Esophagus (tissue), 2 donors: ENCODE measurements around the gene NDUFAF8. TPM values are rescaled to one million over a fixed set of nuclear protein-coding genes. Genes with fewer than 3 reads are reported as not detected.

Experiments used
- H3K27ac ChIP-seq, 2 donors: one replicate each; pipeline ENCODE4 v1.5.1; 2013; ENCODE audit warnings: low read depth in 2 of 2, mild to moderate bottlenecking in 2 of 2, inconsistent platforms in 1 of 2, low read length in 1 of 2, moderate library complexity in 1 of 2
- H3K27me3 ChIP-seq, 2 donors: one replicate each; pipeline ENCODE4 v1.6.1; 2013; ENCODE audit warnings: low read length in 2 of 2, control low read depth in 1 of 2, mild to moderate bottlenecking in 1 of 2; ENCODE audit not compliant: insufficient read depth in 2 of 2, control insufficient read depth in 1 of 2
- H3K36me3 ChIP-seq, 2 donors: one replicate each; pipeline ENCODE4 v1.6.1; 2013; ENCODE audit warnings: low read length in 1 of 2; ENCODE audit not compliant: control insufficient read depth in 2 of 2, insufficient read depth in 2 of 2
- H3K4me1 ChIP-seq, 2 donors: one replicate each; pipeline ENCODE4 v1.6.1; 2013; ENCODE audit warnings: low read length in 1 of 2; ENCODE audit not compliant: control insufficient read depth in 2 of 2, insufficient read depth in 2 of 2
- H3K4me3 ChIP-seq, 2 donors: one replicate each; pipeline ENCODE4 v1.5.1; 2013; ENCODE audit warnings: low read length in 2 of 2, mild to moderate bottlenecking in 2 of 2, low read depth in 1 of 2, moderate library complexity in 1 of 2
- H3K9me3 ChIP-seq, 2 donors: one replicate each; pipeline ENCODE4 v1.6.1; 2013; ENCODE audit warnings: mild to moderate bottlenecking in 2 of 2, low read depth in 1 of 2, low read length in 1 of 2, moderate library complexity in 1 of 2; ENCODE audit not compliant: control insufficient read depth in 2 of 2, insufficient read depth in 1 of 2
- WGBS, 2 donors: extraction: QIAGEN DNeasy Blood & Tissue Kit; methylation state at CpG; one replicate each; pipeline ENCODE4 v1.1.7; 2013; 5-methylcytosine and 5-hydroxymethylcytosine counted together
- polyA plus RNA-seq, 2 donors: library from polyadenylated mRNA; stranded (reverse); fragments of 200-250 nt; gene quantifications; one replicate each; pipeline ENCODE4 v1.2.3, GENCODE V29; 2013
- donor health status: healthy with polysubstance abuse.
- donor health status: Bipolar disorder and iron deficiency.

Gene NDUFAF8
- polyA plus RNA-seq, 2 donors = 34.0 to 37.1 TPM

GRCh38 chr17:81256616-81257015 lies 17.5 kb downstream of the NDUFAF8 start:
- H3K4me1 ChIP-seq = peaks cover 0 to 7% of the 10 kb centered on the region in 2 donors
- no peak overlapping the region for H3K4me3 ChIP-seq
- H3K36me3 ChIP-seq = peaks cover 8 to 55% of the 10 kb centered on the region in 2 donors
- peak overlapping the region in 1 of 2 donors; percentile 67 for H3K27ac ChIP-seq
- WGBS, 2 donors = 82% methylated on average over 12 of the region's 12 CpGs
- no peaks in the 10 kb centered on the region for H3K27me3 ChIP-seq
- no peaks in the 10 kb centered on the region for H3K9me3 ChIP-seq

- H3K9me3 ChIP-seq = no peaks in the 10 kb centered on the region
- H3K36me3 ChIP-seq = peaks cover 5 to 55% of the 10 kb centered on the region in 2 donors
- WGBS, 2 donors = 96% methylated on average over 19 of the region's 19 CpGs
- no peak overlapping the region for H3K27ac ChIP-seq
- no peaks in the 10 kb centered on the region for H3K27me3 ChIP-seq
- peaks cover 0 to 7% of the 10 kb centered on the region in 2 donors for H3K4me1 ChIP-seq
- H3K4me3 ChIP-seq = no peak overlapping the region
Observed at GRCh38 chr17:81257533-81257932, 18.4 kb downstream of the NDUFAF8 start.

- Histone ChIP-seq H3K36me3 (peaks cover 5 to 54% of the 10 kb centered on the region in 2 donors), H3K4me3 (no peak overlapping the region), H3K27me3 (no peaks in the 10 kb centered on the region), H3K27ac (no peak overlapping the region), H3K4me1 (peaks cover 0 to 7% of the 10 kb centered on the region in 2 donors), H3K9me3 (no peaks in the 10 kb centered on the region)
- 90 to 92% methylated on average over 18 to 20 of the region's 20 CpGs for WGBS, 2 donors
Observed at GRCh38 chr17:81258292-81258691, 19.2 kb downstream of the NDUFAF8 start.

- H3K9me3 ChIP-seq = no peaks in the 10 kb centered on the region
- peaks cover 5 to 60% of the 10 kb centered on the region in 2 donors for H3K36me3 ChIP-seq
- H3K4me3 ChIP-seq = no peak overlapping the region
- no peaks in the 10 kb centered on the region for H3K27me3 ChIP-seq
- no peak overlapping the region for H3K27ac ChIP-seq
- 93 to 94% methylated on average over 23 of the region's 23 CpGs for WGBS, 2 donors
- H3K4me1 ChIP-seq = peaks cover 0 to 7% of the 10 kb centered on the region in 2 donors
Observed at GRCh38 chr17:81259058-81259605, 20.0 kb downstream of the NDUFAF8 start.

GRCh38 chr17:81260171-81260570 lies 21.1 kb downstream of the NDUFAF8 start:
- no peak overlapping the region for H3K4me3 ChIP-seq
- no peaks in the 10 kb centered on the region for H3K27me3 ChIP-seq
- H3K4me1 ChIP-seq = peaks cover 0 to 3% of the 10 kb centered on the region in 2 donors
- WGBS, 2 donors = 93 to 94% methylated on average over 17 of the region's 17 CpGs
- peaks cover 7 to 68% of the 10 kb centered on the region in 2 donors for H3K36me3 ChIP-seq
- no peaks in the 10 kb centered on the region for H3K9me3 ChIP-seq
- H3K27ac ChIP-seq = no peak overlapping the region

DNA sequence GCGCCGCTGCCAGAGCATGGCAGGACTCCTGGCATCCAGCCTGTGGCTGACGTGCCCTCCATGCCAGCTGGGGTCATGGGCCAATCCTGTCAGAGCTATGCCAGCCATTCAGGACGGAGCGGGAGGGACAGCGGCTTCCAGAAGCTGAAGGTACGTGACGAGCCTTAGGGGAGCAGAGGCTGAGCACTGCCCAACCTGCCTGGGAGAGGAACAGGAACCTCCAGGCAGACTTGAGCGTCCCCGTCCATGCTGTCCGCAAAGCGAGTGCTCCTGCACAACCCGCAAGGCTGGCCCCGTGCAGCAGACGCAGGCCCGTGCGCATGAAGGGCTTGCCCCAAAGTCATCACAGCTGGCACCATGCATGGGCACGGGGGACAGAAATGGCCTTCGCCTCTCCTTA lies 21.5 kb downstream of the NDUFAF8 start:
- H3K9me3 ChIP-seq = no peaks in the 10 kb centered on the region
- peaks cover 7 to 72% of the 10 kb centered on the region in 2 donors for H3K36me3 ChIP-seq
- no peaks in the 10 kb centered on the region for H3K4me1 ChIP-seq
- H3K27ac ChIP-seq = no peak overlapping the region
- 93 to 95% methylated on average over 19 of the region's 19 CpGs for WGBS, 2 donors
- H3K4me3 ChIP-seq = peak overlapping the region in 1 of 2 donors; percentile 5
- no peaks in the 10 kb centered on the region for H3K27me3 ChIP-seq

- no peak overlapping the region for H3K4me3 ChIP-seq
- H3K9me3 ChIP-seq = no peaks in the 10 kb centered on the region
- no peaks in the 10 kb centered on the region for H3K27me3 ChIP-seq
- H3K4me1 ChIP-seq = no peaks in the 10 kb centered on the region
- H3K36me3 ChIP-seq = peaks cover 7 to 74% of the 10 kb centered on the region in 2 donors
- WGBS, 2 donors = 94 to 95% methylated on average over 17 to 18 of the region's 18 CpGs
- H3K27ac ChIP-seq = no peak overlapping the region
Observed at GRCh38 chr17:81261096-81261495, 22.0 kb downstream of the NDUFAF8 start.

DNA sequence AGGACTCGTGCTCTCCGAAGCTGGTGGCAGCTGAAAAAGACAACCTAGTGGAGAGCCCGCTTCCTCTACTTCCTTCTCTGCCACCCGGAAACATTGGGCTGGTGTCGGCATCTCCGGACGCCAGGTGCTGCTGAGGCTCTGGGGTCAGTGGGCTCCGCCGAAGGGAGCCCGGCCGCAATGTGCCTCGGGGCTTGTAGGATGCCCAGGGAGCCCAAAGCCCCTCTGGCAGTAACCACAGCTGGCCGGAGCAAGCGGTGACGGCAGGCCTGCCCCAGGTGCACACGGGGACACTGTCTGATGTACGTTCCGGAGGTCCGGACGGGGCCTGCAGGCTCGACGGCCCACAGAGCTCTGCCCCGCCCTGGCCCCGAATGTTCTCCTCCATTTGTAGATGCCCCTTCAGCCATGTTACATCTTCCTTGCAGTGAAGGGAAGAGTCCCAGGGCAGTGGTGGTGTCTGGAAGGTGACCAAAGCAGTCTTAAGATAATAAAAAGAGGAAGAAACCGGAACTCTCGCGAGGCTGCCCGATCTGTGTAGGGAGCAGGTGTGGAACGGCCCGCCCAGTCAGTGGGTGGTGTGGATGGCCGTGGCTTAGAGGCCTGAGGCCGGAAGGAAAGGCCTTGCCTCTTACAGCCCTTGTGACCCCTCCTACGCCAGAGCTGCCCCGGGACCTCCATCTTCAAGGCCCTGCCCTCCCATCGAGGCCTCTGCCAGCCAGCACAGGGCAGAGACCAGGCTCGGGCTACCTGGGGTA lies 22.6 kb downstream of the NDUFAF8 start:
- H3K36me3 ChIP-seq = peaks cover 7 to 74% of the 10 kb centered on the region in 2 donors
- no peaks in the 10 kb centered on the region for H3K27me3 ChIP-seq
- no peaks in the 10 kb centered on the region for H3K9me3 ChIP-seq
- no peak overlapping the region for H3K27ac ChIP-seq
- no peaks in the 10 kb centered on the region for H3K4me1 ChIP-seq
- H3K4me3 ChIP-seq = no peak overlapping the region
- WGBS, 2 donors = 92 to 94% methylated on average over 36 of the region's 36 CpGs

- Histone ChIP-seq H3K27ac (no peak overlapping the region), H3K36me3 (peaks cover 7 to 60% of the 10 kb centered on the region in 2 donors), H3K4me1 (no peaks in the 10 kb centered on the region), H3K9me3 (no peaks in the 10 kb centered on the region), H3K27me3 (no peaks in the 10 kb centered on the region), H3K4me3 (no peak overlapping the region)
- WGBS, 2 donors = 93% methylated on average over 40 of the region's 40 CpGs
Observed at GRCh38 chr17:81263371-81264181, 24.5 kb downstream of the NDUFAF8 start.
